SK-N-SH (cell line): ENCODE measurements around the gene PHGDH. TPM values are rescaled to one million over a fixed set of nuclear protein-coding genes. Genes with fewer than 3 reads are reported as not detected.

Source experiments
- CTCF ChIA-PET: fragments of 300-600, 350-600 bp; formaldehyde crosslinking; extraction: SDS; loops from one replicate; lab custom pipeline; 2021; lab: Yijun Ruan, JAX
- POLR2A ChIA-PET: fragments of 350-600 bp; sonication (Branson Sonifier 250); formaldehyde crosslinking; extraction: SDS; loops from one replicate; lab custom pipeline; 2020; ENCODE audit warnings: antibody characterized with exemption, inconsistent platforms; lab: Yijun Ruan, JAX
- DNase-seq: peaks from one replicate; pipeline ENCODE4 v3.0.0; 2012
- H2AFZ ChIP-seq: fragments of 200-600 bp; sonication (generic); 2 replicates; pipeline ENCODE4 v1.8.1; 2016; ENCODE audit warnings: antibody characterized with exemption, mild to moderate bottlenecking, low read depth
- H3F3A ChIP-seq: fragments of 200-600 bp; sonication (generic); replicated peaks from 2 replicates; pipeline ENCODE3; 2016; ENCODE audit warnings: antibody characterized with exemption, mild to moderate bottlenecking; ENCODE audit not compliant: insufficient read depth
- H3K27ac ChIP-seq, 2 experiments: fragments of 200-500 bp in 1 of 2; fragments of 200-600 bp in 1 of 2; sonication (Bioruptor generic) in 1 of 2; sonication (generic), shearing (Covaris generic) in 1 of 2; 2 replicates each; pipeline versions ENCODE4 v1.5.1 to v1.6.1; 2014 to 2016; ENCODE audit warnings: low read depth in 2 of 2, inconsistent platforms in 1 of 2, low read length in 1 of 2, mild to moderate bottlenecking in 1 of 2, mixed read lengths in 1 of 2
- H3K27me3 ChIP-seq: fragments of 200-600 bp; sonication (generic), shearing (Covaris generic); 2 replicates; pipeline ENCODE4 v1.6.1; 2016; ENCODE audit warnings: mixed run types; ENCODE audit not compliant: insufficient read depth
- H3K36me3 ChIP-seq, 2 experiments: fragments of 200-500 bp in 1 of 2; fragments of 200-600 bp in 1 of 2; sonication (Bioruptor generic) in 1 of 2; sonication (generic) in 1 of 2; replicated peaks in 1 of 2; 2 replicates each; pipeline versions ENCODE3 to v1.5.1; 2014 to 2016; ENCODE audit warnings: low read length in 1 of 2, mild to moderate bottlenecking in 1 of 2; ENCODE audit not compliant: insufficient read depth in 2 of 2, control insufficient read depth in 1 of 2
- H3K4me1 ChIP-seq, 2 experiments: fragments of 200-500 bp in 1 of 2; fragments of 200-600 bp in 1 of 2; sonication (Bioruptor generic) in 1 of 2; sonication (generic), shearing (Covaris generic) in 1 of 2; 2 replicates each; pipeline versions ENCODE4 v1.5.1 to v1.6.1; 2014 to 2016; ENCODE audit warnings: low read depth in 1 of 2, low read length in 1 of 2, mixed run types in 1 of 2; ENCODE audit not compliant: insufficient read depth in 2 of 2, control insufficient read depth in 1 of 2
- H3K4me2 ChIP-seq: fragments of 200-600 bp; sonication (generic), shearing (Covaris generic); 2 replicates; pipeline ENCODE4 v1.6.1; 2017; ENCODE audit warnings: mixed run types
- H3K4me3 ChIP-seq, 2 experiments: fragments of 200-500 bp in 1 of 2; fragments of 200-600 bp in 1 of 2; sonication (Bioruptor generic) in 1 of 2; sonication (generic), shearing (Covaris generic) in 1 of 2; 2 replicates each; pipeline versions ENCODE4 v1.5.1 to v1.8.1; 2014 to 2016; ENCODE audit warnings: low read depth in 2 of 2, inconsistent platforms in 1 of 2, low read length in 1 of 2, mild to moderate bottlenecking in 1 of 2, mixed read lengths in 1 of 2, moderate library complexity in 1 of 2
- H3K79me2 ChIP-seq: fragments of 200-600 bp; sonication (generic); 2 replicates; pipeline ENCODE4 v1.8.1; 2017; ENCODE audit warnings: mild to moderate bottlenecking; ENCODE audit not compliant: insufficient read depth
- H3K9ac ChIP-seq: fragments of 200-600 bp; sonication (generic); 2 replicates; pipeline ENCODE4 v1.6.1; 2017; ENCODE audit warnings: mixed run types
- H3K9me2 ChIP-seq: fragments of 200-600 bp; sonication (generic); 2 replicates; pipeline ENCODE4 v1.6.1; 2017; ENCODE audit warnings: mixed run types
- H3K9me3 ChIP-seq: fragments of 200-600 bp; sonication (generic); 2 replicates; pipeline ENCODE4 v1.6.1; 2017; ENCODE audit warnings: mixed run types, mild to moderate bottlenecking, moderate library complexity
- H4K20me1 ChIP-seq: fragments of 200-600 bp; sonication (generic); 2 replicates; pipeline ENCODE4 v1.6.1; 2017; ENCODE audit warnings: mild to moderate bottlenecking, mixed run types; ENCODE audit not compliant: insufficient read depth
- CHD2 ChIP-seq: fragments of 150-350 bp; IDR thresholded peaks from 2 replicates; pipeline ENCODE4 v1.6.1; 2018; ENCODE audit warnings: low read length; ENCODE audit not compliant: partially characterized antibody
- CTCF ChIP-seq: fragments of 200-600 bp; sonication (generic); IDR thresholded peaks from 2 replicates; pipeline ENCODE4 v1.6.1; 2017; ENCODE audit warnings: antibody characterized with exemption, mild to moderate bottlenecking, moderate library complexity
- FOSL2 ChIP-seq: IDR thresholded peaks from 2 replicates; pipeline ENCODE4 v1.4.0; 2012; ENCODE audit warnings: low read depth, mild to moderate bottlenecking, moderate library complexity, borderline replicate concordance
- FOXJ3 ChIP-seq: sonication (generic); formaldehyde crosslinking; IDR thresholded peaks from 2 replicates; pipeline ENCODE4 v1.5.1; 2020; ENCODE audit warnings: mild to moderate bottlenecking, missing genetic modification reagents
- FOXM1 ChIP-seq: IDR thresholded peaks from 2 replicates; pipeline ENCODE4 v1.4.0; 2012; ENCODE audit warnings: low read depth, mild to moderate bottlenecking
- JUND ChIP-seq: IDR thresholded peaks from 2 replicates; pipeline ENCODE4 v1.4.0; 2012
- MEF2A ChIP-seq: IDR thresholded peaks from 2 replicates; pipeline ENCODE4 v1.4.0; 2012; ENCODE audit warnings: low read depth, borderline replicate concordance
- MXI1 ChIP-seq: IDR thresholded peaks from 2 replicates; pipeline ENCODE4 v1.6.1; 2012; ENCODE audit warnings: mild to moderate bottlenecking, low read depth, low read length, improper control_type of control experiment
- PBX3 ChIP-seq: IDR thresholded peaks from 2 replicates; pipeline ENCODE4; 2012
- POLR2AphosphoS5 ChIP-seq: IDR thresholded peaks from 2 replicates; pipeline ENCODE4 v1.6.1; 2012; ENCODE audit warnings: low read depth, low read length
- RCOR1 ChIP-seq: fragments of 150-350 bp; IDR thresholded peaks from 2 replicates; pipeline ENCODE4 v1.6.1; 2017; ENCODE audit warnings: antibody characterized with exemption, low read length
- RXRA ChIP-seq: IDR thresholded peaks from 2 replicates; pipeline ENCODE4 v1.4.0; 2012; ENCODE audit warnings: low read depth, mild to moderate bottlenecking, borderline replicate concordance
- SIN3A ChIP-seq: IDR thresholded peaks from 2 replicates; pipeline ENCODE4 v1.6.1; 2012; ENCODE audit warnings: low read depth, mild to moderate bottlenecking, low read length, moderate library complexity, borderline replicate concordance
- TAF1 ChIP-seq: IDR thresholded peaks from 2 replicates; pipeline ENCODE4 v1.6.1; 2012; ENCODE audit warnings: low read depth, mild to moderate bottlenecking, low read length, moderate library complexity, borderline replicate concordance
- TCF12 ChIP-seq: IDR thresholded peaks from 2 replicates; pipeline ENCODE4 v1.4.0; 2012
- TEAD4 ChIP-seq: IDR thresholded peaks from 2 replicates; pipeline ENCODE4 v1.4.0; 2012; ENCODE audit warnings: mild to moderate bottlenecking, borderline replicate concordance; ENCODE audit not compliant: insufficient read depth
- USF1 ChIP-seq: IDR thresholded peaks from 2 replicates; pipeline ENCODE4 v1.4.0; 2012; ENCODE audit warnings: low read depth, borderline replicate concordance
- YY1 ChIP-seq: IDR thresholded peaks from 2 replicates; pipeline ENCODE4 v1.4.0; 2012; ENCODE audit warnings: low read depth, mild to moderate bottlenecking
- WGBS: methylation state at CpG from one replicate; pipeline ENCODE4 v1.1.6; 2017; ENCODE audit warnings: low lambda C conversion rate; 5-methylcytosine and 5-hydroxymethylcytosine counted together
- polyA plus RNA-seq, 3 experiments: library from polyadenylated mRNA; depleted of rRNA; stranded (reverse); fragments of >200 nt; gene quantifications; 2 replicates each; pipeline ENCODE4 v1.2.3, GENCODE V29; 2012

The PHGDH gene
- polyA plus RNA-seq, 1 of the 3 experiments (the other 2 are of a cell fraction) = 30.2 TPM

- 94% methylated on average over 1 of the region's 1 CpG for WGBS
- ChIA-PET CTCF (interaction anchor here (1.1 to 2.8 kb wide), 2 partner anchors 8 to 72 kb away, joined by 3 to 22 read pairs; no protein-coding TSS in a partner anchor), POLR2A (no interaction called here)
- H3K9me2 ChIP-seq = no peaks in the 10 kb centered on the region
- H4K20me1 ChIP-seq = no peaks in the 10 kb centered on the region
- no peak overlapping the region for H3K9ac ChIP-seq
- DNase-seq = no peak
- TF ChIP-seq CHD2 = no peak
- no peak for TF ChIP-seq JUND
- no peak for TF ChIP-seq FOSL2
- no peak for TF ChIP-seq FOXJ3
- no peak for TF ChIP-seq USF1
- no peak for TF ChIP-seq RCOR1
- no peak for TF ChIP-seq TAF1
- TF ChIP-seq CTCF = no peak
- TF ChIP-seq RXRA = no peak
- TF ChIP-seq POLR2AphosphoS5 = no peak
- no peak for TF ChIP-seq FOXM1
- no peak for TF ChIP-seq TCF12
- no peak for TF ChIP-seq SIN3A
- no peak for TF ChIP-seq TEAD4
- TF ChIP-seq PBX3 = no peak
- no peak for TF ChIP-seq MXI1
- no peaks in the 10 kb centered on the region for H3F3A ChIP-seq
- H2AFZ ChIP-seq = no peak overlapping the region
- H3K4me2 ChIP-seq = no peak overlapping the region
- no peak overlapping the region for H3K27ac ChIP-seq
- no peaks in the 10 kb centered on the region for H3K79me2 ChIP-seq
- H3K4me3 ChIP-seq = no peak overlapping the region
- H3K27me3 ChIP-seq = no peaks in the 10 kb centered on the region; the same call in 1 of the 2 replicates
- no peaks in the 10 kb centered on the region; a peak in 1 of 4 replicates for H3K4me1 ChIP-seq
- H3K36me3 ChIP-seq = no peaks in the 10 kb centered on the region
- no peaks in the 10 kb centered on the region for H3K9me3 ChIP-seq
Measured at GRCh38 chr1:119683893-119684292, 27.8 kb upstream of the PHGDH start.

GRCh38 chr1:119686661-119687060 lies 25.1 kb upstream of the PHGDH start:
- no peaks in the 10 kb centered on the region for H3K9me2 ChIP-seq
- CTCF ChIA-PET = interaction anchor here (1.4 to 2.6 kb wide), 3 partner anchors 9 to 75 kb away, joined by 4 to 20 read pairs (median 7); no protein-coding TSS in a partner anchor
- H3K27ac ChIP-seq = no peak overlapping the region
- H3K4me2 ChIP-seq = no peak overlapping the region
- no peaks in the 10 kb centered on the region for H3K79me2 ChIP-seq
- H3K9ac ChIP-seq = no peak overlapping the region
- TF ChIP-seq MEF2A = no peak
- no peak for TF ChIP-seq YY1
- DNase-seq = no peak
- no peak overlapping the region for H3K4me3 ChIP-seq
- H3K27me3 ChIP-seq = no peaks in the 10 kb centered on the region; the same call in 1 of the 2 replicates
- H3K4me1 ChIP-seq = no peaks in the 10 kb centered on the region
- no peaks in the 10 kb centered on the region for H4K20me1 ChIP-seq
- no peaks in the 10 kb centered on the region for H3F3A ChIP-seq
- 63% methylated on average over 3 of the region's 3 CpGs for WGBS
- H3K9me3 ChIP-seq = no peaks in the 10 kb centered on the region
- POLR2A ChIA-PET = no interaction called here
- H2AFZ ChIP-seq = no peak overlapping the region
- H3K36me3 ChIP-seq = no peaks in the 10 kb centered on the region
